Parathyroid adenoma (tissue), 2 donors: ENCODE measurements around the gene SEBOX.
A peak's percentile ranks its signal among the peaks of the same experiment; 100 is the strongest.

Experiments used
- H2AFZ ChIP-seq: fragments of 300-600 bp; sonication (generic); one replicate; pipeline ENCODE4 v1.7.0; 2017; ENCODE audit warnings: antibody characterized with exemption, mild to moderate bottlenecking
- H3K27ac ChIP-seq: fragments of 300-600 bp; sonication (generic); one replicate; pipeline ENCODE4 v1.7.0; 2017
- H3K27me3 ChIP-seq: fragments of 300-600 bp; sonication (generic); one replicate; pipeline ENCODE4 v1.7.0; 2017; ENCODE audit warnings: low read length; ENCODE audit not compliant: control insufficient read depth, insufficient read depth
- H3K36me3 ChIP-seq: fragments of 300-600 bp; sonication (generic); one replicate; pipeline ENCODE4 v1.7.0; 2017; ENCODE audit warnings: low read length; ENCODE audit not compliant: control insufficient read depth, insufficient read depth
- H3K4me1 ChIP-seq: fragments of 300-600 bp; sonication (generic); one replicate; pipeline ENCODE4 v1.7.0; 2017; ENCODE audit warnings: control low read depth
- H3K4me2 ChIP-seq: fragments of 300-600 bp; sonication (generic); one replicate; pipeline ENCODE4 v1.7.0; 2017; ENCODE audit warnings: low read length
- H3K4me3 ChIP-seq: fragments of 300-600 bp; sonication (generic); one replicate; pipeline ENCODE4 v1.7.0; 2017; ENCODE audit warnings: low read depth, low read length
- H3K79me2 ChIP-seq: fragments of 300-600 bp; sonication (generic); one replicate; pipeline ENCODE4 v1.7.0; 2017; ENCODE audit warnings: control low read depth
- H3K9ac ChIP-seq: fragments of 300-600 bp; sonication (generic); one replicate; pipeline ENCODE4 v1.7.0; 2017; ENCODE audit warnings: mild to moderate bottlenecking
- H3K9me3 ChIP-seq: fragments of 300-600 bp; sonication (generic); one replicate; pipeline ENCODE4 v1.7.0; 2017; ENCODE audit warnings: low read length; ENCODE audit not compliant: control insufficient read depth
- TF ChIP-seq, protein P1 (sequence below): fragments of 300-600 bp; sonication (generic); IDR thresholded peaks from one replicate; pipeline ENCODE4 v1.7.0; 2017; ENCODE audit warnings: antibody characterized with exemption, mild to moderate bottlenecking
- donor health status: primary hyperparathyroidism.

SEBOX gene

DNA sequence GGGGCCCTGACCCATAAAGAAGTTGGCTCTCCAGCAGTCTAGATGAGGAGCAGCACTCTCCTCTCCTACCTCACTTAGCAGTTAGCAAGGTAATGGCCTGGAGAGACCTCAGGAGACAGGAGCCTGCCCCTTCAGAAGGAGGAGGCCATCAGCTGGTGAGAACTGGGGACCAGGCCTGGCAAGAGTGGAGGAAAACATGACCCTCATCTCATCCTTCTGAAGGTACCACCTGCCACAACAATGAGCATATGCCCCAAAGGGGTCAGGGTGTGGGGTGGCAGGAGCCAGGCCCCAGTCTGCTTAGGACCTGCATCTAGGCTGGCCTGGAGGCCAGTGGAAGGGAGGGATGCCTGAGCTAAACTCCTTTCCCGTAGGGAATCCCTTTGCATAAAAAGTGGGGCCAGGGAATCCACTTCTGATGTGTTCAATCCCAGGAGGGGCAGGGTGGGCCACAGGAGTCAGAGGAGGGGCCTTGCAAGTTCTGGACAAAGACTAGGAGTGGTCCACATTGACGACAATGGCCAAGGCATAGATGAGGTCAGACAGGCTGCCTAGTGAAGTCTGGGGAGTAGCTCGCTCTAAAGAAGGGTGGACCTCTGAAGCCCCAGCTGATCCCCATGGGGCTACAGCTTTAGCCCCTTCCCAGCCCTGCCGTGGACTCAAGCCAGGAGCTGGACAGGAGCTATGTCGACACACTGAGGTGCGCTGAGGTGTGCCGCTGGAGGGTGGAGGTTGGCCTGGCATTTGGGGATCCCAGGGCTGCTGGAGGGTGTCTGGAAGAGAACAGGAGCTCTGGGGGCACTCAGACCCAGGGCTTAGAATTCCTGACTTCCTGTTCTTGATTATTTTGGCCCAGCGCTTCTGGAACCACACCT is 986 bp downstream of the SEBOX start:
- H3K4me3 ChIP-seq: no peak overlapping the region
- no peaks in the 10 kb centered on the region for H3K36me3 ChIP-seq
- no peaks in the 10 kb centered on the region for H3K27me3 ChIP-seq
- no peak overlapping the region for H3K27ac ChIP-seq
- H3K79me2 ChIP-seq: no peaks in the 10 kb centered on the region
- no peaks in the 10 kb centered on the region for H3K4me1 ChIP-seq
- H3K9me3 ChIP-seq: no peaks in the 10 kb centered on the region
- TF ChIP-seq, protein P1, sequence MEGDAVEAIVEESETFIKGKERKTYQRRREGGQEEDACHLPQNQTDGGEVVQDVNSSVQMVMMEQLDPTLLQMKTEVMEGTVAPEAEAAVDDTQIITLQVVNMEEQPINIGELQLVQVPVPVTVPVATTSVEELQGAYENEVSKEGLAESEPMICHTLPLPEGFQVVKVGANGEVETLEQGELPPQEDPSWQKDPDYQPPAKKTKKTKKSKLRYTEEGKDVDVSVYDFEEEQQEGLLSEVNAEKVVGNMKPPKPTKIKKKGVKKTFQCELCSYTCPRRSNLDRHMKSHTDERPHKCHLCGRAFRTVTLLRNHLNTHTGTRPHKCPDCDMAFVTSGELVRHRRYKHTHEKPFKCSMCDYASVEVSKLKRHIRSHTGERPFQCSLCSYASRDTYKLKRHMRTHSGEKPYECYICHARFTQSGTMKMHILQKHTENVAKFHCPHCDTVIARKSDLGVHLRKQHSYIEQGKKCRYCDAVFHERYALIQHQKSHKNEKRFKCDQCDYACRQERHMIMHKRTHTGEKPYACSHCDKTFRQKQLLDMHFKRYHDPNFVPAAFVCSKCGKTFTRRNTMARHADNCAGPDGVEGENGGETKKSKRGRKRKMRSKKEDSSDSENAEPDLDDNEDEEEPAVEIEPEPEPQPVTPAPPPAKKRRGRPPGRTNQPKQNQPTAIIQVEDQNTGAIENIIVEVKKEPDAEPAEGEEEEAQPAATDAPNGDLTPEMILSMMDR: no peak
- no peak overlapping the region for H3K9ac ChIP-seq
- no peak overlapping the region for H2AFZ ChIP-seq
- H3K4me2 ChIP-seq: no peak overlapping the region

DNA sequence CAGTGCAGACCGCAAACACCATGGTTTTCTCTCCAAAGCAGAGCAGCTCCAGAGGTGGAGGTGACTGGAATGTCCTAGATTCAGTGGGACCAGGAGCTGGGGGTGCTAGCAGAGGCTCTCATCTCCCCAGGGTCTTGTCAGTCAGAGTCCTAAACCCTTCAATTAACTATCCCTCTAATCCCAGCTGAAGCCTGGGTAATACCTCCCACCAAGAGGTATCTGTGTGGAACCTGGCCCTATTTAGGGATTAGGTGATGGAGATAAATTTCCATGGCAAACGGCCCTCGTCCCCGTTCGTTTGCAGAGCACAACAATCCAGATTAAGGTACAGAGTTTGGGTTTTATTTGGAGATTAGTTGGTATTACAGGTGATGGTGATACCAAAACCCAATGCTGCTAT is 1.8 kb downstream of the SEBOX start:
- Histone ChIP-seq H3K36me3 (no peaks in the 10 kb centered on the region), H3K9ac (no peak overlapping the region), H3K4me3 (no peak overlapping the region), H3K79me2 (peaks cover 3% of the 10 kb centered on the region), H2AFZ (no peak overlapping the region), H3K27me3 (no peaks in the 10 kb centered on the region), H3K4me2 (no peak overlapping the region), H3K9me3 (no peaks in the 10 kb centered on the region), H3K4me1 (peaks cover 6% of the 10 kb centered on the region), H3K27ac (no peak overlapping the region)
- TF ChIP-seq, protein P1: no peak

DNA sequence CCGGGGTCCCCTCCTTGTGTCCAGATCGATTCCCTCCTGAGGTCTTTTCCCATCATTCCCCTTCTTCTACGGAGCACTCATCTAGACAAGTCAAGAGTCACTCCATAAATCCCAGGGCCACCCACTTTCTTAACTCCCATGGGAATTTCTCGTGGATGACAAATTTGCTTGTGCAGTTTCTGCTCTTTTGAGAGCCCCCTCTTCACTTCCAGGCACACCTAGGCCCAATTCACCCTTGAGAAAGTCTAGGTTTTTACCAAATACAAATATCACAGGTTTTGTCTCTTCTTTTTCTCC is 7.2 kb downstream of the SEBOX start:
- Histone ChIP-seq H3K27ac (peak overlapping the region; percentile 66), H3K9me3 (no peaks in the 10 kb centered on the region), H2AFZ (peak overlapping the region; percentile 87), H3K4me3 (peak overlapping the region; percentile 90), H3K79me2 (peaks cover 15% of the 10 kb centered on the region), H3K9ac (peak overlapping the region; percentile 21), H3K36me3 (no peaks in the 10 kb centered on the region), H3K4me1 (peaks cover 15% of the 10 kb centered on the region), H3K27me3 (no peaks in the 10 kb centered on the region), H3K4me2 (peak overlapping the region; percentile 96)
- TF ChIP-seq, protein P1: no peak

DNA sequence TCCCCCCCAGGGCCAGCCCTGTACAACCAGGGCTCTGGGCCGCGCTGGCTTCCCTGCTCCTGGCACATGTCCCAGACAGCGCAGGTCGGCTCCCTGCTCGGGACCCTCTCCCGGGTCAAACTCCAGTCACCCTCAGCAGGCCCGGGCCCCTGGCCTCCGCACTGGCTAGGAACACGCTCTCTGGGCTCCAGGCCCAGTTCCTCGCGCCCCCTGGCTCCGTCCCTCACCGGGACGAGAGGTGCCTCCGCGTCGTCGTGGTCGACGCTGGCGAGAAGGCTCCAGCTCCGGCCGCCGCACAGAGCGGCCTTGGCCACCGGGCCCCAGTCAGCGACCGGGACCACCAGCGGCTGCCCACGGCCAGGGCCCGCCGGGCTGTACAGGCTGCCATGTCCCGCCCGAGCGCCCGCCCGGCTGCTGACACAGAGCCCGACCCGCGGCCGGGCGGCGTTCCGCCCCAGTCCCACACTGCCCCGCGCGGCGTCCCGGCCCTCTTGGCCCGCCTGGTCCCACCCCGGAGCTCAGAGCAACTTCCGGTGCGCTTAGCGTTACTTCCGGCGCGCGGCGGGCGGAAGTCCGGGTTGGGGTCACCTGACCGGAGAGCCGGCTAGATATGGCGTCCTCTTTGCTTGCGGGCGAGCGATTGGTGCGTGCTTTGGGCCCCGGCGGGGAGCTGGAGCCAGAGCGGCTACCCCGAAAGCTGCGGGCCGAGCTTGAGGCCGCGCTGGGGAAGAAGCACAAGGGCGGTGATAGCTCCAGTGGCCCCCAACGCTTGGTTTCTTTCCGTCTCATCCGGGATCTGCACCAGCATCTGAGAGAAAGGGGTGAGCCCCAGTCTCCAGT is 7.7 kb downstream of the SEBOX start, which contains the start of gene POLDIP2:
POLDIP2 (minus strand) TSS at position 467 of the 840 bp plus-strand sequence; CDS start at position 388, 79 bp downstream.
- Histone ChIP-seq H3K4me3 (peak within 1 kb of the TSS; percentile 90), H3K9me3 (no peaks in the 10 kb centered on the region), H2AFZ (peak within 1 kb of the TSS; percentile 87), H3K4me2 (peak within 1 kb of the TSS; percentile 96), H3K79me2 (peaks cover 15% of the 10 kb centered on the region), H3K4me1 (peaks cover 15% of the 10 kb centered on the region), H3K27ac (peak within 1 kb of the TSS; percentile 68), H3K27me3 (no peaks in the 10 kb centered on the region), H3K9ac (peak within 1 kb of the TSS; percentile 68), H3K36me3 (no peaks in the 10 kb centered on the region)
- TF ChIP-seq, protein P1: peak; percentile 15
